ENCODE measurements around the gene RALY.
A peak's percentile ranks its signal among the peaks of the same experiment; 100 is the strongest.
"Not testable (repeated sequence)": the region's sequence is repeated elsewhere in the genome, so short reads cannot be mapped to it uniquely, and the experiment has no call there.

Gene RALY

GRCh38 chr20:34018166-34018565 lies 24.5 kb downstream of the RALY start:
- DNase-seq, result no peak

- DNase-seq, result no peak
Measured at GRCh38 chr20:34022151-34022838, 28.6 kb downstream of the RALY start.

- DNase-seq, result no peak
Measured at GRCh38 chr20:34022839-34023234, 29.1 kb downstream of the RALY start.

- no peak for DNase-seq
Measured at GRCh38 chr20:34023937-34024722, 30.4 kb downstream of the RALY start.

- peak in 1 of 2 donors; percentile 12 for DNase-seq
Measured at GRCh38 chr20:34024723-34025351, 31.1 kb downstream of the RALY start.

- not testable (repeated sequence) for DNase-seq
Measured at GRCh38 chr20:34028013-34028412, 34.3 kb downstream of the RALY start.

- DNase-seq, result no peak
Measured at GRCh38 chr20:34029415-34029814, 35.7 kb downstream of the RALY start.

GRCh38 chr20:34030456-34030855 lies 36.7 kb downstream of the RALY start:
- DNase-seq, result no peak

GRCh38 chr20:34033903-34034302 lies 40.2 kb downstream of the RALY start:
- no peak for DNase-seq

GRCh38 chr20:34037121-34037520 lies 43.4 kb downstream of the RALY start:
- DNase-seq, result no peak

- DNase-seq, result no peak
Measured at GRCh38 chr20:34037767-34038166, 44.1 kb downstream of the RALY start.

- no peak for DNase-seq
Measured at GRCh38 chr20:34040300-34040995, 46.7 kb downstream of the RALY start.

- DNase-seq, result no peak
Measured at GRCh38 chr20:34041226-34041625, 47.5 kb downstream of the RALY start.

GRCh38 chr20:34042262-34042661 lies 48.6 kb downstream of the RALY start:
- no peak for DNase-seq

GRCh38 chr20:34043025-34043424 lies 49.3 kb downstream of the RALY start:
- no peak for DNase-seq

- DNase-seq, result no peak
Measured at GRCh38 chr20:34045294-34045693, 51.6 kb downstream of the RALY start.

- no peak for DNase-seq
Measured at GRCh38 chr20:34045930-34046725, 52.4 kb downstream of the RALY start.

- DNase-seq, result no peak
Measured at GRCh38 chr20:34047010-34047687, 53.4 kb downstream of the RALY start.

- DNase-seq, result no peak
Measured at GRCh38 chr20:34047917-34048316, 54.2 kb downstream of the RALY start.

GRCh38 chr20:34049389-34049788 lies 55.7 kb downstream of the RALY start:
- DNase-seq, result no peak

- no peak for DNase-seq
Measured at GRCh38 chr20:34049897-34050695, 56.4 kb downstream of the RALY start.
